HG02571 (cell line): ENCODE data around the gene PPP1R27.

Experiments
- ATAC-seq: cut with Tn5 transposase; IDR thresholded peaks from one replicate; pipeline ENCODE4 v1.9.1; 2021; ENCODE audit warnings: mild to moderate bottlenecking, moderate library complexity; ENCODE audit not compliant: unreplicated experiment

The PPP1R27 gene, protein sequence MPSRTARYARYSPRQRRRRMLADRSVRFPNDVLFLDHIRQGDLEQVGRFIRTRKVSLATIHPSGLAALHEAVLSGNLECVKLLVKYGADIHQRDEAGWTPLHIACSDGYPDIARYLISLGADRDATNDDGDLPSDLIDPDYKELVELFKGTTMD

DNA sequence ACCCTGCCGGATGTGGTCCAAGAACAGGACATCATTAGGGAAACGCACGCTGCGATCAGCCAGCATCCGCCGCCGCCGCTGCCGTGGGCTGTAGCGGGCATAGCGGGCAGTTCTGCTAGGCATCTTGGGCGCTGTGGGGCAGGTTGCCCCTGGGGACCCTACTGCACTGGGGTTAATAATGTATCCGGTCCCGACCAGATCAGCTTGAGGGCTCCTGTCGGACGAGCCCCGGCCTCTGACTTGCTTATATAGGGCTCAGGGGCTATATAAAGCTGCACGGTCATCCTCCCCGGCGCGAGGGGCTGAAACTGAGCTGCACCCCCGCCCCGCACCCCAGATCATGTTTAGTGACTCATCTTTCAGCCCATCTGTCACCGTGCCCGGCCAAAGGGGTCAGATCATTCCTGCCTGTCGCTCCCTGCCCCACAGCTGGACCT lies at the start of gene PPP1R27:
PPP1R27 (minus strand) TSS at position 220 of the 437 bp plus-strand sequence; CDS start at position 123, 97 bp downstream.
- no peak for ATAC-seq

DNA sequence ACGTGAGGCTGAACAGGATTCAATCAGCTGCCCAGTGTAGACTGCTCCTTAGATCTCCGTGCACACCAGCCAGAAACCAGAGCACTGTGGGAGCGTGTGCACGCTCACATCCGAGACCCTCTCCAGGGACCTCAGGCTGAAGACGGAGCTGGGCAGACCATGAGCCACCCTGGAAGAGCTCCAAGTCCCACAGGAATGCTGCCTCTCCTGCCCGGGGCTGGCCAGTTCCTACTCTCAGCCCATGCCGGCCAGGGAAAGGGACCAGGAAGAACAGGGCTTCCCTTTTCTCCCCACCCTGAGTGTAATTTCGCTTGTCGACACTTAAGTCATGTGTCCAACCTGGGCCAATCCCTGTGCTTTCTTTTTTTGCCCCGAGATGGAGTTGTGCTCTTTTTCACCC lies 49.7 kb upstream of the PPP1R27 start:
- ATAC-seq: no peak

DNA sequence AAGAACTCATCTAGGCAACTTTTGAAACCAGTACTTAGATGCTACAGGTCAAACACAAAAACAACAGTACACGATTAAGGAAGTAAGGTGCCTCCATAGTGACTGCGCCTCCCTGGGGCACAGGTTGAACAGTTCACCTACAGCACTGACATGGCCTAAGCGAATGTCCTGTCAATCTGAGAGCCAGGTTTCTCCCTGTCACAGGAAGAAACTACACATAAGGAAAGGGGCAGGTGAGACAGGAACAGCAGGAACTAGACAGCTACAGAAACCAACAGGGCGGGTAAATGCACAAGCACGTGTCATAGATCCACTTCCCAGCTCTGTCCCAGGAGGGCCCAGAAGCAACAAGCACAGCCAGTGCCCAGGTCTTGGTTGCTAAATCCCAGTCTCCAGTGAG lies 44.3 kb upstream of the PPP1R27 start:
- ATAC-seq: no peak

DNA sequence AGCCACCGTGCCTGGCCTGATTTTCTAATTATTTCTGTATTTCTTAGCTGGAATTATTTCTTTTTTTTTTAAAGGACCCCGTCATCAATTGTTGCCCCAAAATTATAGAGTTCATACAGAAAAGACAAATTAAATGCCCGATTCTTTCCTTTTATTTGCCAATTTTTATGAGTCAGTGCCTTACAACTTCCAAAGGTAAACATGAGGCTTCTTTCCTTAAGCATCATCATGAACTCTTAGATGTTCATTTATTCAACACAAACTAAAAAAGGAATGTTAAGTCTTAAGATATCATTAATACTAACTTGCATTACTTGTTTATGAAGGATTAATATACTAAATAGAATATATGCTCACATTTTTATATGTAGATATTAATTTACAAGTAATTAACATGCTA lies 43.4 kb upstream of the PPP1R27 start:
- ATAC-seq: no peak

DNA sequence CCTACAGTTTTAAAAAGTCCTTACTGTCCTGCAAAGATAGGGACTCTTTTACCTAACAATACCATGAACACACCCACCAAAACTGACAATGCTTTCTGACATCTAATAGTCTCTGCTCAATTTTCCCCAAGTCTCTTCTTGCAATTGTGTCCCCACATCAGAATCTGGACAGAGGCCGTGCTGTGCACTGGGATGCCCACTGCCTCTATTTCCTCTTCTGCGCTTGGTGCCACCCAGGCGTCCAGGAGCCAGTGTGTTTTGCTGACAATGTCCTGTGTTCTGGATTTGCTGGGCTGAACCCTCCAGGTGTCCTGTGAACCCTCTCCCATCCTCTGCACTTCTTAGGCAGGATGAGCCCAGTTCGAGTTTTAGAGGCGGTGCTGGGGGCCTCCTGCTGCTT lies 42.7 kb upstream of the PPP1R27 start:
- ATAC-seq: no peak

DNA sequence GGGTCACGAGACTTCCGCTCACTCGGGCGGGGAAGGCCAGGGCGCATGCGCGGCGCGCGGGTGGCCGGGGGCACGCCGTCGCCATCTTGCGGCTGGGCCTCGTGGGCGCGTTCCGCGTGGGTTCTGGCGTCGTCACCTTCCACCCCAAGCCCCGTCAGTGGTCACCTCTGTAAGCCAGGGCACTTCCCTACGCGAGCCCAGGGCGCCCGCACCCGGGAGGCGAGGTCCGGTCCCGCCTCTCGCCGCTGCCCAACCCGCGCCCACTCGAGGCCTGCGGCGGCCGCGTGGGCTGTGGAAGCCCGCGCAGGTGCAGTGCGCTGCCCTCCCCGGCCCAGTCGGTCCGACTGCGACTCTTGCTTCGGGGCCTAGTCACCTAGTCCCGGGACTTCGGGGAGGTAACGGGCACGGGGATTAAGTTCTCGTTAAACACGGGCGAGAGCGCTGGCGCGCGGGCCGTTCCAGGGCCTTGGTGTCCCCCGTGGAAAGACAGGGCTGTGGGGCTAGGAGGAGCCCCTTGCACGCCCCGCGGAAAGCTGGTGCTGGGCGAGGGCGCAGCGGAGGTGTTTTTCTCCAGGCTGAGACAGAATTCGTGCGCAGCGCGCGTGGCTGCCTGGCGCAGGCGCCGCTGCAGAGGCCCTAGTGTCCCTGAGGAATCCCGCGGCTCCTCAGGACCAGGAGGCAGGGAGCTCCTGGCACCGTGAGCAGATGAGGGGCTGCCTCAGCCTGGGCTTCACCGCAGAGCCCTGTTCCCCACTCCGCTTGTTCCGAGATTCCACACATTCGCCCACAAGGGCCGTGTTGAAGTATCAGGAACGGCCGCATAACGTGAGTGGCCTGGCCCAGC lies 36.8 kb upstream of the PPP1R27 start:
- ATAC-seq: peak; percentile 53

DNA sequence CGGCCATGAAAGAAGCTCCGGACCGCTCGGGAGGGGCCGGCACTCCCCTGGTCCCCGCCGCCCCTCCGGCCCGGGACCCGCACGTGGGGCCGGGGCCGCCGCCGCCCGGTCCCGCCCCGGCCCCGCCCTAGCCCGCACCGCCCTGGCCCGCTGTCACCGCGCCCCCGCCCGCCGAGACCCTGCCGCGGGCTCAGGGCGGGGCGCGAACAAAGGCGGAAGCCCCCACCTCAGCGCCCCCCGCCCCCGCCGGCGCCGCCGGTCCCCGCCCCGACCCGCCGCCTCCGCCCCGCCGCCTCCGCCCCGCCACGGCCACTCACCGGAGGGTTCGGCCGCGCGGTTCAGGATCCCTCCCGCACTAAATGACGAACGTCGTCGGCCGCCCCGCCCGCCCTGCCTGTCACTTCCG lies 36.1 kb upstream of the PPP1R27 start, which contains the start of gene ARHGDIA:
ARHGDIA (minus strand) TSS at position 357 of the 406 bp plus-strand sequence. CDS start 1,407 bp downstream, outside the sequence.
- ATAC-seq: peak; percentile 24

DNA sequence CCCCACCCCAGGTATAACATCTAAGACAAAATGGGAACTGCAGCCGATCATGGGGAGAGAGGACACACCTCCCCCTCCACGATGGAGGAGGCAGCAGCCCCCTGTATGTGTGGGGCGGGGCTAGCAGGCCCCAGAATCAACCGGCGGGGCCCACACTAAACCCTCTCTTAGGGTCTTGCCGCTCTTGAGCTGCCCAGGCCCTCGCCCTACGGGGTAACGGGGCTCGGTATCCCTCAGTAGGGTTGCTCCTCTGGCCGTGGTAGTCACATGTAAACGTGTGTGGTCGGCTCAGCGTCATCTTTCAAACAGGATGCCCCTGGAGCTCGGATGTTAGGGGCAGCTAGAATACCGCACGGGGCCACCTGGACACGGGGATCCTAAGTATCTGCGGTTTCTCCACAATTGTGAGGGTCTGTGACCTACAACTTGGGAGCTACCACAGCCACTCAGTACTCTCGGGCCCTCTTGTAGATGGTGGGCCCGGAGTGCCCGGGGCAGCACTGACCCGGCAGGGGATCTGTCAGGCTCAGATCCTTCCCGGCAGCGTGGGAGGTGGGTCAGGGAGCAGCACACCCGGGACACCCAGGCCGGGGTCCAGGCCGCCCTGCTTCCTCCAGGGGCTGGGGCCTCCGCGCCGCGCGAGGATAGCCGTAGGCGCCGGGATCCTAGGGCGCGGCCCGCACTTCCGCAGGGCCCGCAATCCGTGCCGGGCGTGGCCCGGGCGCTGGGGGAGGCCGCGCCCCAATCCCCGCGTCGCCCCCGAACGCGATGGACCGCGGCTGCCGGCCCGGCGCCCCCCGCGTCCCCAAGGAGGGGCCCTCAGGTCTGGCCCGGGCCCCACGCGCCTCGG lies 35.5 kb upstream of the PPP1R27 start:
- ATAC-seq: no peak

DNA sequence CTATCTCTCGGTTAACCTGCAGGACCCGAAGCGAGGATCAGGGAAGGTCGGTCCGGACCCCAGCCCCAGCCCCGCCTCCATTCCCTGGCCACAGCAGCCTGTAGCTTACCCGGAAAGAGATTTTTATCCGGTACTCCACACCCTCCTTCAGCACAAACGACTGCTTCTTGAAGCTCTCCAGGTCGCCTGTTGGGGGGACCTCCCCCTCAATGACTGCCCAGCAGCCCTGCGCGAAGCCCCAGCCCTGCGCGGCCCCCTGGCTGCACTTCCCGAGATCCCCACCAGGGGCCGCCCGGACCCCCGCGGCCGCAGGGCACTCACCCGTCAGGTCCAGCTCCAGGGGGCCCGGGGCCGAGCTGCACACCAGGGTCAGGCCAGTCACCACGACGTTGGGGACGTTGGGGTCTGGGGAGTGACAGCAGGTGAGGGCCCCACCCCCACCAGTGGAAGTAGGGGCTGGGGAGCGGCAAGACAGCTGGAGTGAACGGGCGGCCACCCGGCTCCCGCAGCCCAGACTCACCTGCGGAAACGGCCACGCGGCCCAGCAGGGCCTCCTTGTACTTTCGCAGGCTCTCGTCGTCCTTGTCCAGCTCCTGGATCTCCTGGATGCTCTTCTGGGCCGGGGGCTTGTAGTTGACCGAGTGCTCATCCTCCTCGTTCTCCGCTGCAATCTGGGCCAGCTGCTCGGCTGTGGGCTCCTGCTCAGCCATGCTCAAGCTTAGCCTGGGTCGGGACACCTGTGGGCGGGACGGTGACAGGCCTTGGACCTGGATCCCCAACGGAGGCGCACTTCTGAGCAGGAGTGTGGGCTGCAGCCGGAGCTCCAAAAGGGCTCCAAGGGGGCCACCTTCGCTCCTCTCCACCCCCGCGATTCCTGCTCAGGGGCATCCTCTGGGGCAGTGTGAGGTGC lies 34.6 kb upstream of the PPP1R27 start:
- no peak for ATAC-seq

DNA sequence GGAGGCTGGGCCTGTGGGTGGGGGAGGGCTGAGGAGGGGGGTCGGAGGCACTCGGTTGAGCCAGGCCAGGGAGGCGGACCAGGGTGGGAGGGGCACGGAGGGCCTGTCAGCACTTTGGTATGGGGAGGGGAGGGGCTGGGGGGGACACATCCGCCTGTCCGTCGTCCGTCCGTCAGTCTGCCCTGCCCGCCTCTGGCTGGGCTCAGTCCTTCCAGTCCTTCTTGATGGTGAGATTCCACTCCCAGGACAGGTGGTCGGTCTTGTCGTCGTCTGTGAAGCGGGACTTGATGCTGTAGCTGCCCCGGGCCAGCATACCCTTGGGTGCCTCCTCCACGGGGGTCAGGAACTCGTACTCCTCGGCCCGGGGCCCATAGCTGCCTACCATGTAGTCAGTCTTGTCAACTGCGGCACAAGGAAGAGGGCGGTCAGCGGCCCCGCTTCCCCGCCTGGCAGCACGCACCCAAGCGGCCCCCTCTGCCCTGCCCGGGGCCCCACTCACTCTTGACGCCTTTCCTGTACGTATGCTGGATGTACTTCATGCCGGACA lies 33.9 kb upstream of the PPP1R27 start:
- no peak for ATAC-seq

DNA sequence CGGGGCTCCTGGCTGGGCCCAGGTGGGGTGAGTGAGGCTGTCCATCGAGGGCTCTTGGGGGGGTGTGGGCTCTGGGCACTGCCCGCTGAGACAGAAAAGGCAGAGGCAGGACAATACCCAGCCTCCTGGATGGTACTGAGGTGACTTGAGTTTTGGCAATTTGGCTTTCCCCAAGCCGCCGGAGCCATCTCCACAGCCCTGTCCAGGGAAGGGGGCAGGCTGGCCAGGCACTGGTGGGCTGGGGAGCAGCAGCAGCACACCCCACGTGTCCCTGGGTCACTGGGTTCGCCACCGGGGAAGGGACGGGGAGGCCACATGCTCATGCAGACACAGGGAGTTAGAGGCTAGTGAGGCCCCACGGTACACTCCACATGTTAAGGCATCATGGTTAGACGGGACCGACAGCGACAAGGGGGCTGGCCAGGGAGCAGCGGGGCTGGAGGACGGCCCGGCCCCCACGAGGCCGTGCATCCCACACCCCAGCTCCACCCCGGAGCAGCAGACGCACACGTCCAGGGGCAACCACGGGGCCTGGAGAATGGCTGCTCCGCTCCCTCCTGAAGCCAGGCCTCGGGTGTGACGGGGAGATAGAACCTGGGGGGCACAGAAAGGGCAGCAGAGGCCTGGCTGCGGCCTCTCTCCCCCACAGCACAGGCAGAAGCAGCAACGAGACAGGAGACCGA lies 33.3 kb upstream of the PPP1R27 start:
- ATAC-seq: no peak

DNA sequence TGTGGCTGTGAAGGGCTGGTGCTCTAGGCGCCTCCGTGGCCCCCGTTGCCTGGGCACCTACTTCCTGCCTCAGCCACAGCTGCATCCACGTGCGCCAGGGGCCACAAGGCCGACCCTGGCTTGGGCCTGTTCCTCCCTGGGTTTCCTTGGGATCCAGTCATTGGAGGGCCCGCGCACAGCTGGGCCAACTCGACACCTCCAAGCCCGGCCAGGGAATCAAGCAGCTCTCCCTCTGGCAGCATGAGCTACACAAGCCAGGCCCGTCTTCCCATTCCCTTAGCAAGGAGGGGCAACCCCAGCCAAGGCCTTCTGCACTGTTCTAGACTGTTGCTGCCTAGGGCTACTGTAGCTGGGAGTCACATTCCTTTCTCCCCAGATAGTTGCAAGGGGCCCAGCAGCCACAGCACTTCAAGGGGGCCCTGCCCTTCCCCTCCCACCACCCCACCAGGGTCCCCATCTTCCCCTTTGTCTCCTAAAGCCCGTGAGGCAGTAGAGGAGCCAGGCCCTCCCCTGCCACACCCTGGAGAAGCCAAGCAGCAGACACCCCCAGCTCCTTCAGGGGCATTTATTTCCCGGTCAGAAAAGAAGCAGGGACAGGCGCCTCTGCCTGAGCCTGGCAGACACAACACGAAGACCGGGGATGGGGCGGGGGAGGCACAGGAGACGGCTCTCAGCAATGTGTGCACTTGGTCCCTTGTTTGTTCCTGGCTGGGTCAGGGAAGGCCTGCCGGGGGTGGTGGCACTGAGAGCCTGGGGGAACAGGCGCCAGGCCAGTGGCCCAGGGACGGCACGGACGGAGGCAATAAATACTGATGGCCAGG lies 32.5 kb upstream of the PPP1R27 start:
- ATAC-seq: no peak

DNA sequence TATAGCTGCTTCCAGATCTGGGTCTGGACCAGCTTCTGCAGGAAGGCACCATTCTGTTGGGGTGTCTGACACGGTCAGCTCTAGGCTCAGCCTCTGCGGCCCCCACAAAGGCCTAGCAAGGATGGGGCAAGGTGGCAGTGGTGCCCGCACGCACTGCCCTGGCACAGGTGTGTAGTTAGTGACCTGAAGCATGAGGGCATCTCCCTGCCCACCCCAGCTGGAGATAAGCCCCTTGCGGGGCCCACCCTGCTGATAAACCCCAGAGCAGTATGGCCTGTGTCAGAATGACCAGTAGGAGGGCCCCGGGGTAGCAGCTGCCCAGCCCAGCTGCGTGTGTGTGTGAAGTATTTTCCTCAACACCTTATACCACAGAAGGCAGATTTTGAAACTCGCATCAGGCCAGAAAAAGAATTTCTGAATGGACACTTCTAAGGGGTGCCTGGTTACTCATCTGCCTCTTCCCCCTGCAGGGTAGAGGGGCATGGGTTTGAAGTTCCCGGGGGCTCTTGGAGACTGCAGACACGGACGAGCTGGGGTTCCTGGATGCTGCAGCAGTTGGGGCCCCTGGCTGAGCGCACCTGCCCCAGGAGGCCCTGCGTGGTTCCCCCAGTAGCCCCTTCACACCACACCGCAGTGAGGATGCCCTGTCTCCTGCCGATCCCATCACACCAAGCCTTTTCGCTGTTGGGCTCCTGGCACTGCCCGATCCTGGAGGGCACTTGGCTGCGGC lies 31.8 kb upstream of the PPP1R27 start:
- ATAC-seq: no peak

DNA sequence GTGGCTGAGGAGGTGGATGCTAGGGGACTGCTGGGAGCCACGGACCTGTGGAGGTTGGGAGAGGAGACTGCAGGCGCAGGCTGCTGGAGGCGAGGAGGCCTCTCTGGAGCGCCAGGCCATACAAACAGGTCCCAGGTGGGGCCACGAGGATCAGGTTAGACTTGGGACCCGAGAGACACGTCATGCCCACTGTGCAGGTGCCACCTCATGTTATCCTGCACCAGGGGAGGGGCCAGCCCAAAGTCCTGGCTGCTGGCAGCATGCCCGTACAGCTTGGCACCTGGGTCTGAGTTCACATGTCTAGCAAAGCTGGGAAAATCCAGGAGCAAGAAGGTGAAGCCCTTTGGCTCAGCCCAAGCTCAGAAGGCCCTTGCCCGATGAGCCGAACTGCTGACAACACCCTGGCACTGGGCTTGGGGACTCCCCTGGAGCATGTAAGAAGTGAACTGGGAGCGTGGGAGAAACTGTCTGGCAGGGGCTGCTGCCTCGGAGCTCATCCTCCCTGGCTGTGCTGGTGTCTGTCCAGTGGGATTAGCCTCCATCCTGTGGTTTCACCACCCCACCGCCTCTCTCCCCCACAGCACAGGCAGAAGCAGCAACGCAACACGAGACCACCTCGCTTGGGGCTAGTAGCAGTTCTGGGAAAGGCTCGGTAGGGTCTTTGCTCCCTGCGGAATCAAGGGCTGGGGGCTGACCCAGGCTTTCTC lies 31.0 kb upstream of the PPP1R27 start:
- ATAC-seq: no peak

DNA sequence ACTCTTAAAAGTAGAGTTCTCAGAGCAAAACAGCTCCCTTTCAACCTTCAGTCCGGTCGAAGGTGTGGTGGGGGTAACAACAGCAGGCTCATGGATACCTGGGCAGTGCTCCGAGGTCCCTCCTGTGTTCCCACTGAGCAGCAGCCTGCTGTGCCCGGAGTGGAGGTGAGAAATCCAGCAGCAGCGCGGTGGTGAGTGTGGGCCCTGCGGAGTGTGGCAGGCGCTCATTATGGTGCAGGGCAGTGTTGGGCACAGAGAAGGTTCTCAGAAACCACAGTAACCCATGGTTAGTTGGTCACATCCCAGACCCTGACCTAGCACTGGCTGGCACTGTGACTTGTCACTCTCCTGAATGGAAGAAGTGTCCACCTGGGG lies 30.5 kb upstream of the PPP1R27 start:
- ATAC-seq: no peak

DNA sequence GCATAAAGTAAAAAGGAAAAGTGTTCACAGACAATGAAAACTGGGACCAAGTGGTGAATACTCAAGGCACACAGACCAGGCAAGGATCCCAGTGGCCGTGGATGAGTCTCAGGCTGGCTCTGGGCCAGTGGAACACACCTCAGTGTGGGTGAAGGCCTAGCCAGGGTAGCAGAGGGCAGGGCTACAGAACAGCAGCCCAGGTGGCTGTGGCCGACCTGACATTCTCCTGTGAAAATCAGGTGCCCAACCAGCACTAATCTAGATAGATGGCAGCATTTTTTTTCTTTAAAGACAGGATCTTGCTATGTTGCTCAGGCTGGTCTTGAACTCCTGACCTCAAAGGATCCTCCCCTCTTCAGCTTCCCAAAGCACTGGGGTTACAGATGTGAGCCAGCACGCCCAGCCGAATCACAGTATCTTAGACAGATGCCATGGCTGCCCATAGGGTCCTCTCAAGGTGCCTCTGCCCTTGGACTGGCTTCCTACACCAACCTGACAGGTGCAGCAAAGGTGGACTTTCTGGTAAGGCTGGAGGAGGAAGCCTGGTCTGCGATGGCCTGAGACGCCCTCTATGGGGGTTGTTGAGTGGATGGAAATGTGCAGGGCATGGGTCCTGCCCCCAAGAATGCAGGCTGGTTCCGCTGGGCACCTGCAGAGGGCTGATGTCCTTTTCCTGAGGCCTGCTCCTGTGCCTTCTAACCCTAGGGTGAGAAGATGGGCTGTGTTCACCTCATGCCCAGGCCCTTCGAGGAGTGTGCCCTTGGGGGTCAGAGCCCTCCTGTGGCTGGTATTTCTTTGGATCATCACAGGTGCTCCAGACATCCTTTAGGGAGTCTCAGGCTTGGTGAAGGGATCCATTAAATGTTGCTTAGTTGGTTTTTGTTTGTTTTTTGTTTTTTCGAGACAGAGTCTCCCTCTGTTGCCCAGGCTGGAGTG lies 29.3 kb upstream of the PPP1R27 start:
- ATAC-seq: no peak
